Left lung (tissue), 10 donors: ENCODE data around the gene POLE3. TPM values are rescaled to one million over a fixed set of nuclear protein-coding genes. Genes with fewer than 3 reads are reported as not detected.

Experiments used
- ATAC-seq: fragments of 200-7000 bp; cut with Tn5 transposase; one replicate; pipeline ENCODE4 v1.9.1; 2020; ENCODE audit warnings: moderate library complexity
- DNase-seq, 4 donors: peaks; one replicate each; pipeline ENCODE4 v3.0.0-alpha.2; 2013 to 2020
- H3K27ac ChIP-seq, 2 donors: fragments of 200-600 bp; sonication (generic) in 1 of 2; one replicate each; pipeline versions ENCODE4 v1.5.0 to v1.8.0; 2020 to 2021
- H3K27me3 ChIP-seq, 2 donors: fragments of 200-600 bp; sonication (generic) in 1 of 2; one replicate each; pipeline versions ENCODE4 v1.5.0 to v1.8.0; 2020 to 2021
- H3K36me3 ChIP-seq, 2 donors: fragments of 200-600 bp; sonication (generic) in 1 of 2; one replicate each; pipeline versions ENCODE4 v1.5.0 to v1.8.0; 2020 to 2021
- H3K4me1 ChIP-seq, 2 donors: fragments of 200-600 bp; one replicate each; pipeline ENCODE4 v1.8.0; 2021
- H3K4me3 ChIP-seq, 2 donors: fragments of 200-600 bp; sonication (generic) in 1 of 2; one replicate each; pipeline versions ENCODE4 v1.5.0 to v1.8.0; 2020 to 2021; ENCODE audit warnings: mild to moderate bottlenecking in 1 of 2
- H3K9me3 ChIP-seq, 2 donors: fragments of 200-600 bp; sonication (generic) in 1 of 2; one replicate each; pipeline versions ENCODE4 v1.5.0 to v1.8.0; 2020 to 2021
- CTCF ChIP-seq, 2 donors: fragments of 200-600 bp; sonication (generic) in 1 of 2; IDR thresholded peaks; one replicate each; pipeline versions ENCODE4 v1.5.0 to v1.8.0; 2021; ENCODE audit warnings: antibody characterized with exemption in 2 of 2
- intact Hi-C, 2 donors: fragments of 100-400 bp; cut with DNase I; formaldehyde crosslinking; loops; one replicate each; pipeline versions ENCODE4 v1.11.2 to v1.14.2; 2022
- polyA plus RNA-seq, 6 donors: library from polyadenylated mRNA; unstranded; fragments of 120-200 nt; gene quantifications; one replicate each; pipeline ENCODE4 v1.2.1, GENCODE V29; 2013; ENCODE audit not compliant: insufficient read length in 6 of 6
- total RNA-seq, 2 donors: library from RNA; stranded (reverse); fragmentation: NEBNext Ultra II Directional; extraction: Animal tissue kit (Norgen Biotek cat#: 25700); gene quantifications; one replicate each; pipeline ENCODE4 v1.2.1, GENCODE V29; 2021
- donor health status: DM: no; HTN: yes; CAD: no.
- donor health status: DM: no; HTN: no; CAD: no.

The POLE3 gene
- total and polyA plus RNA-seq, 8 donors = 24.1 to 69.0 (median 64.5) TPM

GRCh38 chr9:113391917-113392316 lies 18.6 kb downstream of the POLE3 start:
- intact Hi-C loops = no loop called here

GRCh38 chr9:113390192-113390960 lies 20.1 kb downstream of the POLE3 start:
- no peaks in the 10 kb centered on the region for H3K27me3 ChIP-seq
- H3K27ac ChIP-seq = no peak overlapping the region
- DNase-seq = no peak
- no peak for ATAC-seq
- H3K36me3 ChIP-seq = peaks cover 0 to 74% of the 10 kb centered on the region in 2 donors
- H3K4me1 ChIP-seq = no peaks in the 10 kb centered on the region
- no peaks in the 10 kb centered on the region for H3K9me3 ChIP-seq
- no peak for TF ChIP-seq CTCF (IDR thresholded peaks at IDR 0.05)
- intact Hi-C loops = no loop called here
- no peak overlapping the region for H3K4me3 ChIP-seq

More at GRCh38 chr9:113391917-113392316, 18.6 kb downstream of the POLE3 start:
- no peaks in the 10 kb centered on the region for H3K27me3 ChIP-seq
- H3K9me3 ChIP-seq = no peaks in the 10 kb centered on the region
- ATAC-seq = no peak
- H3K36me3 ChIP-seq = peaks cover 0 to 65% of the 10 kb centered on the region in 2 donors
- no peak overlapping the region for H3K4me3 ChIP-seq
- no peak for TF ChIP-seq CTCF (IDR thresholded peaks at IDR 0.05)
- H3K4me1 ChIP-seq = no peaks in the 10 kb centered on the region
- DNase-seq = no peak
- no peak overlapping the region for H3K27ac ChIP-seq

- DNase-seq (no peak), ATAC-seq (no peak)
- Histone ChIP-seq H3K36me3 (peaks cover 0 to 75% of the 10 kb centered on the region in 2 donors), H3K27me3 (no peaks in the 10 kb centered on the region), H3K27ac (no peak overlapping the region), H3K4me3 (no peak overlapping the region), H3K4me1 (no peaks in the 10 kb centered on the region), H3K9me3 (no peaks in the 10 kb centered on the region)
- intact Hi-C loops = no loop called here
- no peak for TF ChIP-seq CTCF (IDR thresholded peaks at IDR 0.05)
Observed at GRCh38 chr9:113389451-113389850, 21.0 kb downstream of the POLE3 start.

GRCh38 chr9:113388833-113389232 lies 21.6 kb downstream of the POLE3 start:
- no peak for TF ChIP-seq CTCF (IDR thresholded peaks at IDR 0.05)
- intact Hi-C loops = no loop called here
- Histone ChIP-seq H3K27ac (no peak overlapping the region), H3K27me3 (no peaks in the 10 kb centered on the region), H3K4me3 (no peak overlapping the region), H3K4me1 (no peaks in the 10 kb centered on the region), H3K9me3 (no peaks in the 10 kb centered on the region), H3K36me3 (peaks cover 0 to 75% of the 10 kb centered on the region in 2 donors)
- DNase-seq (no peak), ATAC-seq (no peak)

- no peak overlapping the region for H3K27ac ChIP-seq
- intact Hi-C loops = no loop called here
- H3K4me3 ChIP-seq = no peak overlapping the region
- peaks cover 0 to 68% of the 10 kb centered on the region in 2 donors for H3K36me3 ChIP-seq
- TF ChIP-seq CTCF (IDR thresholded peaks at IDR 0.05) = no peak
- H3K9me3 ChIP-seq = no peaks in the 10 kb centered on the region
- no peak for DNase-seq
- no peaks in the 10 kb centered on the region for H3K27me3 ChIP-seq
- no peaks in the 10 kb centered on the region for H3K4me1 ChIP-seq
- ATAC-seq = no peak
Observed at GRCh38 chr9:113387560-113388230, 22.8 kb downstream of the POLE3 start.
